IPS-NIHi7 (cell line): ENCODE data around the gene CDK4.
"Not testable (repeated sequence)": the region's sequence is repeated elsewhere in the genome, so short reads cannot be mapped to it uniquely, and the experiment has no call there.

ENCODE experiments used
- DNase-seq: peaks from one replicate; pipeline ENCODE4 v3.0.0; 2012; ENCODE audit warnings: mixed read lengths; ENCODE audit errors: extremely low spot score

The CDK4 gene

DNA sequence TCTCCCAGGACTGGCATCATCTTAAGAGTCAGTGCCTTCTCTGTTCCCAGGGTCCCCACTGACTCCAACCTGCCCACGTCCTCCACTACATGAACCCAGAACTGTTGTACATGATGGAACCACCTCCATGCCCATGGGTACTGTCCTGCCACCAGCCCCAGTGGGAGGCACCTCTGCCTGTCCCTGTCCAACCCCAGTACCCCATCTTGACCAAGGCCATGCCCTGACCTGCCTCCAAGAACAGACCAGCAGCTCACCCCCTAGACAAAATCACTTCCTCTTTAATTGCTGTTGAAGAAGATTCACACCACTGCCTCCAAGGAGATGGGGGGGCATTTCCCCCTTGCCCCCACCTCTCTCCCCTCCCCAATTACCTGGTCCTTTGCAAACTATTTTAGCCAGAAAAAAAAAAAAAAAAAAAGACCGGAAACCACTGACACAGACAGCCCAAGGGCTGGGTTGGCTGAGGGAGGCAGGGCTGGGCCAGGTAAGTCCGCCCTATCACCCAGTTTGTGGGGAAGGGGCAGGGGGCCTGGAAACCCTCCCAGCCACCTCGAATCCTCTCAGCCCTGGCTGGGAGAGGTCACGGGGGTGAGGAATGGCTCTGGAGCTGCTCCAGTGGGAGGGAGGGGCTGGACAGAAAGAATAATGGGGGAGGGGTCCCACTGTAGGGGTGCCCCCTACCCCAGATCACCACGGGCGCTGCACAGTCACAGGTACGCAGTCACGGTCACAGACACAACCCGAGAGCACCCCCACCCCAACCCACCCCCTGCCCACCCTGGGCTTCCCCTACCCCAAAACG, 27.0 kb downstream of the CDK4 start:
- DNase-seq = no peak

DNA sequence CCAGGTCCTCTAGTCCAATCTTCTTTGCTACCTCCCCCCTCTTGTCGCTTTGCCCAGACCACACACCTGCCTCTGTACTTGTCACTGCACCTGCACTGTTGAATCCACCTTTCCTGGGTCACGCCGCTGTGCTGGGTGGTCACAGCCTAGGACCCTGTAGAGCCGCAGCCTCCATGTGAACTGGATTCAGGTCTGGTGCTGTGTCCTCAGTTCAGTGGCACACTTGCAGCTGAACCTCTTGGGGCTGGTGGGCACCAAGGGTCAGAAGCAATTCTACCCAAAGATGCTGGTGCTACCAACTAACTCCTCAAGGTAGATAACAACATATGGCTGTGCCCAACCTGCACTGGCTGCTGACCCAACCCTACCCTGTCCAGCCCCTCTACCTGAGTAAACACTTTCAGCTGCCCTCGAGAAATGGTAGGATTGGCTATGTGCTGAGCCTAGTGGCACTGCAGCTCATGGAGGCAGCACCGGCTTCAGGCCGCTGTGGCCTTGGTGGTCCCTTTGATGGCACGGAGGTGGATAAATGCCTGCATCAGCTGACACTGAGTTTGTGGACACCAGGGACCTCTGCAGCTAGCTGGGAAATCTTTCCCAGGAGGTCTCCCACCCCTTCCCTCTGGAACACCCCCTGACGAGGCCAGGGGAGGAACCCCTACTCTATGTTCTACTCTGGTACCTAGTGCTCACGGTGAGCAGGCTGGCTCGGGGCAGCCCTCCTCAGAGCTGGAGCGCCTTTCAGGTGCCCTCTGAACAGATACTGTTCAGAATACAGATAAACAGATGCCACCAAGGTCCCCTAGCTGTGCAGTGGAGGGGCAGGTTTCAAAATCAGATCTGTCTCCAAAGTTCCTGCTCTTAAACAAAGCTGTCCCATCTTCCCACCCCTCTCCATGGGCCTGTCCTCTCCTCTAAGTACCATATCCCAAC, 27.8 kb downstream of the CDK4 start:
- DNase-seq = no peak

DNA sequence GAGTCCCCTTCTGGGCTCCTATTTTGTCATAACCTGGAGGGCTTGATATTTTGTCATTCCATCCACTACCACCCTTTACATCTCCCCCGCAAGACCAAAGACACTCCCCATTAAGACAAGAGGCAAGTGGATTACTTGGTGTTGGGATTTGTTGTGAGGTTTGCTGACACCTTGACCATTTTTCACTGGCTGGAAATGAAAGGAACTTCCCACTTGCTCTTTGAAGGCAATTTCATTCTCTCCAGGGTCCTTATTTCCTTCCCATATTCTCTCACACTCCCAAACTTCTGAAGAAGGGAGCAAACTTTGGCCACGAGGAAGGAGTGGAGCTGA, 28.5 kb downstream of the CDK4 start:
- DNase-seq = no peak

DNA sequence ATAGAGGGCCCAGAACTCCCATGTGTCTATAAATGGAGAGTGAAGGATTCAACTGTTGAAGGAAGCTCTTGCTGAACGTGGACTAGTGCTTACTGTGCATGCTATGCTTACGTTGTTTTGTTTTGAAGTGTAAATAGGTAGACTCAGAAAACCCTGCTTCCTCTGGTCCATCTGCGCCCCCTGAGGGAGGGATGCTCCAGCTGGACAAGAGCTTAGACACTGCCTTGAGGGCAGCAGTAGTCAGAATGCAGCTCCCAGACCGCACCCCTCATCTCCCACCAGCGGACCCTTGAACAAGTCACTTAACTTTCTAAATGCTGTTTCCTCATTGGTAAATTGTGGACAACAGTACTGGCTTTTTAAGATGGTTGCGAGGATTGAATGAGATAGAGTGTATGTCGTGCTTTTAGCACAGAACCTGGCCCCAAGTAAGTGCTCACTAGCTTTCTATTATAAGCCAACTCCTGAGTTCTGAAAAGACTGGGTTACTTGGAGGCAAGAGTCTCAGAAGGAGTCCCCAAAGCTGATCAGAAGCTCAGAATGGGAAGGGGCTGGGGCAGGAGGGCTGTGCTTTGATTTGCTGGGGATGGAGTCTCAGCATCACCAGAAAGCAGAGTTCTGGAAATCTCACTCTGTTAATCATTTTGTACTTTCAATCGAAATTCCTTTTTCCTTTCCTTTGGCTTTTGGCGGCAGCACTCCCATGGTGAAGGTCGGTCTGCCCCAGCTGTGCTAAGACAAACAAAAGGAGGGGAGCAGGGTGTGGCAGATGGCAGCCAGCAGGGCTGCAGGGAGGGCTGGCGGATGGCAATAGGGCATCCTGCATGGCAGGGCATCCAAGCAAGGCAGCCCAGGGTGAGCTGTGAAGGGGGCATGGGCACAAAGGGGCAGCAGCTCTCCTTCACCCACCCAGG, 29.1 kb downstream of the CDK4 start:
- no peak for DNase-seq

DNA sequence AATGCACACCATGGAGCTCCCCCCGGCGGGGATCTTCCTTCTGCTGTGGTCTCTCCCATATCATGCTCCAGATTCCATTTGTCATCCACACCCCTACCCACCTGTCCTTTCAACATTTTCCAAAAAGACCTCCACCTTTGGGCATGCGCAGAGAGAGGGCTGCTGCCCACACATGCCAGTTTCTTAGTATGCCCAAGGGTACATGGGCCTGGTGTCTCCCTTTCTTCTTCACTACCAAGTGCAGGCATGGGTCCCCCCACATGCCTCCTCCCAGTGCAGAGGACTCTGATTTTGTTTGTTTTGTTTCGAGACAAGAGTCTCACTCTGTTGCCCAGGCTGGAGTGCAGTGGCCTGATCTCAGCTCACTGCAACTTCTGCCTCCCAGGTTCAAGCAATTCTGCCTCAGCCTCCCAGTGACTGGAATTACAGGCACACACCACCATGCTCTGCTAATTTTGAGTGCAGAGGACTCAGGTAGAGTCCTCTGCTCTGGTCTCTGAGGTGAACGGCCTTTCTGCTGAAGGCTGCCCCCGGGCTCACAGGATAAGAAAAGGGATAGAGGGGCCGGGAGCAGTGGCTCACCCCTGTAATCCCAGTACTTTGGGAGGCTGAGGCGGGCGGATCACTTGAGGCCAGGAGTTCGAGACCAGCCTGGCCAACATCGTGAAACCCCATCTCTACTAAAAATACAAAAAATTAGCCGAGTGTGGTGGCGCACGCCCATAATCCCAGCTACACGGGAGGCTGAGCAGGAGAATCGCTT, 30.1 kb downstream of the CDK4 start:
- not testable (repeated sequence) for DNase-seq

DNA sequence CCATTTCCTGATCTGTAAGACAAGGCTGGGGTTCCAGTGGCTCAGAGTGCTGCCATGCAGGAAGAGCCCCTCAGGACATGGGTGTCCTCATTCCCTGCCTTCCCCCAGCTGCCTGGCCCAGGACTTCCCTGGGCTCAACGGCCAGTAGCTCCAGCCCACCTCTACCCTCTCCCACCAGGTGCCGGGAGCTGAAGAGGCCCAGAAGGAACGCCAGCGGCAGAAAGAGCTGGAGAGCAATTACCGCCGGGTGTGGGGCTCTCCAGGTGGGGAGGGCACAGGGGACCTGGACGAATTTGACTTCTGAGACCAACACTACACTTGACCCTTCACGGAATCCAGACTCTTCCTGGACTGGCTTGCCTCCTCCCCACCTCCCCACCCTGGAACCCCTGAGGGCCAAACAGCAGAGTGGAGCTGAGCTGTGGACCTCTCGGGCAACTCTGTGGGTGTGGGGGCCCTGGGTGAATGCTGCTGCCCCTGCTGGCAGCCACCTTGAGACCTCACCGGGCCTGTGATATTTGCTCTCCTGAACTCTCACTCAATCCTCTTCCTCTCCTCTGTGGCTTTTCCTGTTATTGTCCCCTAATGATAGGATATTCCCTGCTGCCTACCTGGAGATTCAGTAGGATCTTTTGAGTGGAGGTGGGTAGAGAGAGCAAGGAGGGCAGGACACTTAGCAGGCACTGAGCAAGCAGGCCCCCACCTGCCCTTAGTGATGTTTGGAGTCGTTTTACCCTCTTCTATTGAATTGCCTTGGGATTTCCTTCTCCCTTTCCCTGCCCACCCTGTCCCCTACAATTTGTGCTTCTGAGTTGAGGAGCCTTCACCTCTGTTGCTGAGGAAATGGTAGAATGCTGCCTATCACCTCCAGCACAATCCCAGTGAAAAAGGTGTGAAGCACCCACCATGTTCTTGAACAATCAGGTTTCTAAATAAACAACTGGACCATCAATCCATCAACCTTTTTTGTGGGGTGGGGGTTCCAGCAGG, 31.2 kb downstream of the CDK4 start:
- no peak for DNase-seq

DNA sequence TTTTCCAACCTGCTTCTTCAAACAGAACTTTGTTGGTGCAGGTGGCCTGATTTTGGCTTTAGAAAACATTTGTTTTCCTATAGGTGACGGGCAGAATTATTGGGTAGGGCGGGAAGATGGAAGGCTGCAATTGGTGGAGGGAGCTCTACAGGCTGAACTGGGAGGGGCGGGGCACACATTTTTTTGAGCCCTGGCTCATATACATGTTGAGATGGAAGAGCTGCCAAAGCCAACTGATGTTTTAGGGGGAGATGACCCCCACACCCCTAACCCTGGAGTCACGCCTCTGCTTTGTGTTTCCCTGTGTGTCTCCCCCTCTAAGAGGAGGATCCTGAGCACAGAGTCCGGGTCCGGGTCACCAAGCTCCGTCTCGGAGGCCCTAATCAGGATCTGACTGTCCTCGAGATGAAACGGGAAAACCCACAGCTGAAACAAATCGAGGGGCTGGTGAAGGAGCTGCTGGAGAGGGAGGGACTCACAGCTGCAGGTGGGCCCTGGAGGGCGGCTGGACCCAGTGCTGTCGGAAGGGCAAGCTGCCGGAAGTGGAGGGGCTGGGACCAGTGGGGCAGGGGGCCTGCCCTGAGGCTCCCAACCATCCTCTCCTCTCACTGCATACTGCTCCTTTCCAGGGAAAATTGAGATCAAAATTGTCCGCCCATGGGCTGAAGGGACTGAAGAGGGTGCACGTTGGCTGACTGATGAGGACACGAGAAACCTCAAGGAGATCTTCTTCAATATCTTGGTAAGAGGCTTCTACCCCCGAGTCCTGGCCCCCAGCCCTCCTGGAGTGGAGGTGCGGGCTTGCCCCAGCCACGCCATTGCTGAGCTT, 32.1 kb downstream of the CDK4 start:
- DNase-seq = no peak

DNA sequence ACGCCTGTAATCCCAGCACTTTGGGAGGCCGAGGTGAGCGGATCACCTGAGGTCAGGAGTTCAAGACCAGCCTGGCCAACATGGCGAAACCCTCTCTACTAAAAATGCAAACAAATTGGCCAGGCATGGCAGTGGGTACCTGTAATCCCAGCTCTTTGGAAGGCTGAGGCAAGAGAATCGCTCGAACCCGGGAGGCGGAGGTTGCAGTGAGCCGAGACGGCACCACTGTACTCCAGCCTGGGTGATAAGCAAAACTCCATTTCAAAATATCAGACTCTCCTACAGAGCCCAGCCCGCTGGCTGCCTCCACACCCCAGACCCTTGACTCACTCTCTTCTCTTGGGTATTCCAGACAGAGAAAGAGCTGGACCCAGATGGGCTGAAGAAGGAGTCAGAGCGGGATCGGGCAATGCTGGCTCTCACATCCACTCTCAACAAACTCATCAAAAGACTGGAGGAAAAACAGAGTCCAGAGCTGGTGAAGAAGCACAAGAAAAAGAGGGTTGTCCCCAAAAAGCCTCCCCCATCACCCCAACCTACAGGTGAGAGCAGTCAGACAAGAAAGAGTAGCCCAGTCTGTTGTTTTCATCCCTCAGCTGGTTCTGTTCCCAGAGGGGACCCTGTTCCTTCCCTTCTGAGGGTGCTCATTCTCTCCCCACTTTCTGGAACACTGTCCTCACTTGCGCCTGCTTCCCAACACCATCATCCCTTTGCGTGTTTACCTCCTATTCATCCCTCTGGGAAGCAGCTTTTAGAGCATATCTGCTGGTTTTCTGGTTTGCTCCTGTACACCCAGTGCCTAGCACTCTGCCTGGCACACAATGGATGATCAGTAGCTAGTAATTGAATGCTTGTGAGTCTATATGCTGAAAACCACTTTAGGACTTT, 33.2 kb downstream of the CDK4 start:
- DNase-seq = no peak

DNA sequence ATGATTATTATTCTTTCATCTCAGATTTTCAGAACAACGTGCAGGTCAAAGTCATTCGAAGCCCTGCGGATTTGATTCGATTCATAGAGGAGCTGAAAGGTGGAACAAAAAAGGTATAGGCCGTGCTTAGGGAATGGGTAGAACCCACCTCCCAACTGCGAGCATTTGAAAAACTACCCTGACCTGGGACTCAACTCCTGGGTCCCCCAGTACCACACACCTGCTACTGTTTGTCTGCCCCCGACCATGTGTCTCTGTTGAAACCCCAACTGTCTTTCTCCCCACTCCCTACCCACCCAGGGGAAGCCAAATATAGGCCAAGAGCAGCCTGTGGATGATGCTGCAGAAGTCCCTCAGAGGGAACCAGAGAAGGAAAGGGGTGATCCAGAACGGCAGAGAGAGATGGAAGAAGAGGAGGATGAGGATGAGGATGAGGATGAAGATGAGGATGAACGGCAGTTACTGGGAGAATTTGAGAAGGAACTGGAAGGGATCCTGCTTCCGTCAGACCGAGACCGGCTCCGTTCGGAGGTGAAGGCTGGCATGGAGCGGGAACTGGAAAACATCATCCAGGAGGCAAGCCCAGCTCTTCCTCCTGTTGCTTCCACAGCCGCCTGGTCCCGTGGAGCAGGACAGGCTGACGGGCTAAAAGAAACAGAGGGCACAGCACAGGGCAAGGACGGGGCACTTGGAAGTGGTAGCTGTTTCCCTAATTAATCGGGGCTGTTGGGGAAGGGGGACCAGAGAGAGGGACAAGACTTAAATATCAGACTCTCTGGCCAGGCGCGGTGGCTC, 34.1 kb downstream of the CDK4 start:
- no peak for DNase-seq

DNA sequence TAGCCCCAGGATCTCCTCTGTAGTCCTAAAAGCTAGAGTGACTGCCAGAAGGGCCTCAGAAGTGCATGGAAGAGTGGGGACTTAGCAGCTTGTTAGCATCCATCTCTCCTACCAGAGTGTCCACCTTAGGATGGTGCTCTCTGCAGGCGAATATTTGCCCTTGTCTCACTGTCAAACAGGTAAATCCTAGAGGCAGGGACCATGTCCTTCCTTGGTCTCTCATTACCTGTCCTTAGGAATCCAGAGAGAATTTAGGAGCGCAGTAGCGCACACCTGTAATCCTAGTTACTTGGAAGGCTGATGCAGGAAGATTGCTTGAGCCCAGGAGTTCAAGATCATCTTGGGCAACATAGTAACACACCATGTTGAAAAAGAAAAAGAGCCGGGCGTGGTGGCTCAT, 35.0 kb downstream of the CDK4 start:
- DNase-seq = no peak

DNA sequence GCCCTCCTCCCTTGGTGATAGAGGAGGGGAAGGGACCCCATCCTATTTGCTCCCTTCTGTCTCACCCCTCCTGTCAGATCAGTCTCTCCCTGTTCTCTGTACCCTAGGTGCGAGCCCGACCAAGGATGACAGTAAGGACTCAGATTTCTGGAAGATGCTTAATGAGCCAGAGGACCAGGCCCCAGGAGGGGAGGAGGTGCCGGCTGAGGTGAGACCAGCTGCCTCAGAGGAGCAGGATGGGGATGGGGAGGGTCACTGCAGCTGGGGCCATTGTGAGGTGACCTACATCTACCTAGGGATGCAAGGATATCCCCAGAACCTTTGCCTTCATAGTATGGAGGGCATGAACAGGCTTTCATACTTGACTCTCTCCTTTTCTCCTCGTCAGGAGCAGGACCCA, 35.8 kb downstream of the CDK4 start:
- DNase-seq = no peak

DNA sequence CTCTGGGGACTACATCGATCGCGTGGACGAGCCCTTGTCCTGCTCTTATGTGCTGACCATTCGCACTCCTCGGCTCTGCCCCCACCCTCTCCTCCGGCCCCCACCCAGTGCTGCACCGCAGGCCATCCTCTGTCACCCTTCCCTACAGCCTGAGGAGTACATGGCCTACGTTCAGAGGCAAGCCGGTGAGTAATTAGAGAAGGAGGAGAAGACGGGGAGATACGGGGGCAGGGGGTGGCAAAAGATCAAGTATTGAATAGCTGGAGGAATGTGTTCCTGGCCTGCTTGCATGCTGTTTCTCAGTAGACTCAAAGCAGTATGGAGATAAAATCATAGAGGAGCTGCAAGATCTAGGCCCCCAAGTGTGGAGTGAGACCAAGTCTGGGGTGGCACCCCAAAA, 36.3 kb downstream of the CDK4 start:
- DNase-seq = no peak

DNA sequence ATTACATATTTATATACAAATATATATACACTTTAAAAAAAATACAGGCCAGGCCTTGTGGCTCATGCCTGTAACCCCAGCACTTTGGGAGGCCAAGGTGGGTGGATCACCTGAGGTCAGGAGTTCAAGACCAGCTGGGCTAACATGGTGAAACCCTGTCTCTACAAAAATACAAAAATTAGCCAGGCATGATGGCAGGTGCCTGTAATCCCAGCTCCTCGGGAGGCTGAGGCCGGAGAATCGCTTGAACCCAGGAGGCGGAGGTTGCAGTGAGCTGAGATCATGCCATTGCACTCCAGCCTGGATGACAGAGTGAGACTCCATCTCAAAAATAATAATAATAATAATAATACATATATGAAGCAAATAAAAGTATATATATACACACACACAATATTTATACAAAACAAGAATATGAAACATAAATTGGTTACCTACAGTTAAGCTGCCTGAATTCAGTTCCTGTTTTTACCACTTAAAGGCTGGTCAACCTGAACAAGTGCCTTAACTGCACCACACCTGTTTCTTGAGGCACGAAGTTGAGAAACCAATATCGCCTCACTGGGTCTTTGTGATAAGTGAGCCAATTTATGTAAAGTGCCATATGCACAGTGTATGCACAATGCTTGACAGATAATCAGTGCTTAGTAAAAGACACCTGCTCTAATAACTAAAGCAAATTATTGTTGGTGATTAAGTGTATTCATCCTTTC, 36.9 kb downstream of the CDK4 start:
- DNase-seq = not testable (repeated sequence)

DNA sequence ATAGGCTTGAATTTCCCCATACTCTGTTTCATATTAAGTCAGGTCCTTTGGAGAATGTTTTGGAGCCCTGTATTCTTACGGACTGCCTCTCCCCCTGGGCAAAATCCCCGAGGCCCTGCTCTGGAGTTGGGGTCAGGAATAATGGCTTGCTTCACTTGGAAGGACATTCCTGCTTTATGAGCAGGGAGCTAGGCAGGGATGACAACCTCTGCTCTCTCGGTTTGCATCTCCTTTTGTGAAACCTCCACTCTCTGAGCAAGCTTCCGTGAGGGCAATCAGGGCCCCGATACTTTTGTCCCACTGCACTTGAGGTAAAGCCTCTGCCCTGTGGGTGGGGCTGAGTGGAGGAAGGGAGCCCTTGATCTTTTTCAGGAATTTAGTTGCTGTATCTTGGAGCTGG, 38.9 kb downstream of the CDK4 start:
- no peak for DNase-seq

DNA sequence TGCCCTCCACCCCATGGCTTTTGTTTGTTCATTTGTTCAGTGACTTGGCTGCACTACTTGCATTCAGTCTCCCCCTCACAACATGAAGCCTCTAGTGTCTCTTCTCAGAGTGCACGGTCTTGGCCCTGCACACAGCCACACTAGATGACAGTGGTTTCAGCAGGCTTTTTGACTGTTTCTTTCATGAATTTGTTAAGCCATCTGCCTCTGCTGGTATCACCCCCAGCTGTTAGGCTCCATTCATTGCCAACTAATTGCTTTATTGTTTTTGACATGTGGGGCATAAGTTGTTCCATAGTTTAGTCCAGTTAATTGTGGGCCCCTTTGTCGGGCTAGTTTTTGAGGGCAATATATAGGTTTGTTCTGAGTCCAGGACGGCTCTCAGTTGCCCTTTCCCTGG, 39.4 kb downstream of the CDK4 start:
- no peak for DNase-seq

DNA sequence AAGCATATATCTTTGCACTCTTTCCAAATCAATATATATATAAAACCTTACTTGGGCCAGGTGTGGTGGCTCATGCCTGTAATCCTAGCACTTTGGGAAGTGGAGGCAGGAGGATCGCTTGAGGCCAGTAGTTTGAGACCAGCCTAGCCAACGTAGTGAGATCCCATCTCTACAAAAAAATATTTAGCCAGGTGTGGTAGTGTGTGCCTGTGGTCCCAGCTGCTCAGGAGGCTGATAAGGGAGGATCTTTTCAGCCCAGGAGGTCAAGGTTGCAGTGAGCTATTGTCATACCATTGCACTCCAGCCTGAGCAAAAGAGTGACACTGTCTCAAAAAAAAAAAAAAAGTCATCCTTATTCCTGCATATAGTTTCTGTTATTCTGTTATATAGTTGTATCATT, 43.8 kb downstream of the CDK4 start:
- DNase-seq = no peak

DNA sequence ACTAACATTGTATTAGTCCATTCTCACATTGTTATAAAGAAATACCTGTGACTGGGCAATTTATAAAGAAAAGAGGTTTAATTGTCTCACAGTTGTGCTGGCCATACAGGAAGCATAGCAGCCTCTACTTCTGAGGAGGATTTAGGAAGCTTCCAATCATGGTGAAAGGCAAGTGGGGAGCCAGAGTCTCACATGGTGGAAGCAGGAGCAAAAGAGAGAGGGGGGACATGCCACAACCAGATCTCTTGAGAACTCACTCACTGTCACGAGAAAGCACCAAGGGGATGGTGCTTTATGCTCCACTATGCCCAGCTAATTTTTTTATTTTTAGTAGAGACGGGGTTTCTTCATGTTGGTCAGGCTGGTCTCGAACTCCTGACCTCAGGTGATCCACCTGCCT, 44.9 kb downstream of the CDK4 start:
- no peak for DNase-seq
